ENCODE results near the gene CPNE5.

DNA sequence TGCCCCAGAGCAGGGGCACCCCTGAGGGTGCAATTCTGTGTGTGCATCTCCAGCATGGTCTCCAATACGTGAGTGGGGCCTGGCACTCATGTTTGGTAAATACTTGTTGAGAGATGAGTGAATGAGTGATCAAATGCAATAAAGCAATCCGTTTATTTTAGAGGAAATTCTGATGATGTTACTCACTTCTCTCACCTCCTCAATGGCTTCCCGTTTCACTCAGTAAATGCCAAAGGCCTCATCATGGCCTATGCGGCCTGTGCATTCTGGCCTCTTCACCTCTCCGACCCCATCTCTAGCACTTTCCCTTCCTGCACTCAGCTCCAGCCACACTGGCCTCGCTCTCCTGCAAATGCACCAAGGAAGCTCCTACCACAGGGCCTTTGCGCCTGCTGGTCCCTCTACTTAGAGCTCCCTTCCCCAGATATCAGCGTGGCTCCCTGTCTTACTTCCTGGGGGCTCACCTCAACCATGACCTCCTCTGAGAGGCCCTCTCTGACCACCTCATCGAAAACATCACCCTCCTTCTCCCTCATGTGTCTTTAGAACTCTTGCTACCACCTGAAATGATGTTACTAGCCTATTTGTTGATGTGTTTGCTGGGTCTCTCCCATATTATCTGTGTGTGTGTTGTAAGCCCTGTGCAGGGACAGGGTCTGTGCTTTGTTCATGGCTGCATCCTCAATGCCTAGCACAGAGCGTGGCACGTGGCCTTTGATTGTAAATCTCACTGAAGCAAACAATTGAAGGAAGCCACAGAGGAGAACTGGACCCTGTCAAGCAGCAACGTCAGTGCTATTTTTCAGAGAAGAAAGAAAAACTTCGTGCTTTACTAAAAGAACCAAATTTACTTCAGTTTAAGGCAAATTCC lies 99.1 kb downstream of the CPNE5 start:
- TF ChIP-seq POLR2A (IDR thresholded peaks at IDR 0.05) (no peak), CTCF (IDR thresholded peaks at IDR 0.05) (no peak)

Measured in adrenal gland (tissue), 5 donors.